Activated B cell treated with CpG ODN at 0.5 μM for 24 hours (primary cell): ENCODE measurements around the gene RAPGEF1. TPM values are rescaled to one million over a fixed set of nuclear protein-coding genes. Genes with fewer than 3 reads are reported as not detected.
A peak's percentile ranks its signal among the peaks of the same experiment; 100 is the strongest.

Experiments
- ATAC-seq: fragments of 200-7000 bp; cut with Tn5 transposase; one replicate; pipeline ENCODE4 v1.10.0; 2021; ENCODE audit warnings: low read depth, mild to moderate bottlenecking, moderate library complexity
- CTCF ChIA-PET: fragments of 350-600 bp; sonication (Branson Sonifier 250); formaldehyde crosslinking; loops from one replicate; lab custom pipeline; 2021; ENCODE audit warnings: antibody characterized with exemption; lab: Charles Lee
- POLR2A ChIA-PET: fragments of 350-600 bp; sonication (Branson Sonifier 250); formaldehyde crosslinking; loops from one replicate; lab custom pipeline; 2021; ENCODE audit warnings: antibody characterized with exemption; lab: Charles Lee
- DNase-seq: peaks from one replicate; pipeline ENCODE4 v3.0.0; 2022
- H3K27ac Mint-ChIP-seq: one replicate; pipeline ENCODE4 v1.8.0; 2020; ENCODE audit warnings: mixed read lengths
- H3K27me3 Mint-ChIP-seq: one replicate; pipeline ENCODE4 v1.8.0; 2021; ENCODE audit warnings: mixed read lengths
- H3K36me3 Mint-ChIP-seq: one replicate; pipeline ENCODE4 v1.8.0; 2021; ENCODE audit warnings: low read depth, mixed read lengths
- H3K4me1 Mint-ChIP-seq: one replicate; pipeline ENCODE4 v1.8.0; 2021; ENCODE audit warnings: mixed read lengths
- H3K4me3 Mint-ChIP-seq: one replicate; pipeline ENCODE4 v1.8.0; 2020; ENCODE audit warnings: mild to moderate bottlenecking, mixed read lengths
- H3K9me3 Mint-ChIP-seq: one replicate; pipeline ENCODE4 v1.8.0; 2020; ENCODE audit warnings: mixed read lengths
- CTCF ChIP-seq: fragments of 200-600 bp; IDR thresholded peaks from one replicate; pipeline ENCODE4 v1.8.0; 2022; ENCODE audit warnings: antibody characterized with exemption, mild to moderate bottlenecking
- intact Hi-C: fragments of 100-400 bp; cut with micrococcal nuclease; formaldehyde crosslinking; loops from one replicate; pipeline ENCODE4 v1.15.1; 2024
- total RNA-seq: library from RNA; stranded (reverse); gene quantifications from 2 replicates; pipeline ENCODE4 v1.2.3, GENCODE V29; 2022

The RAPGEF1 gene
- total RNA-seq, 1 donor from 2014 or later, result 318 TPM

- ChIA-PET CTCF (interaction anchor here (1.0 kb wide), 1 partner anchor 163 kb away, joined by 4 read pairs; no protein-coding TSS in a partner anchor), POLR2A (no interaction called here)
- no peaks in the 10 kb centered on the region for H3K9me3 Mint-ChIP-seq
- H3K27ac Mint-ChIP-seq, result no peak overlapping the region
- TF ChIP-seq CTCF, result no peak
- ATAC-seq (no peak), DNase-seq (no peak)
- H3K36me3 Mint-ChIP-seq, result peaks cover 91% of the 10 kb centered on the region
- intact Hi-C loops, result no loop called here
- H3K4me3 Mint-ChIP-seq, result no peak overlapping the region
- peaks cover 45% of the 10 kb centered on the region for H3K4me1 Mint-ChIP-seq
- H3K27me3 Mint-ChIP-seq, result no peaks in the 10 kb centered on the region
Measured at GRCh38 chr9:131583337-131583645, 156.6 kb downstream of the RAPGEF1 start.

- H3K27me3 Mint-ChIP-seq, result no peaks in the 10 kb centered on the region
- DNase-seq (no peak), ATAC-seq (no peak)
- no peak overlapping the region for H3K27ac Mint-ChIP-seq
- no peak for TF ChIP-seq CTCF
- H3K36me3 Mint-ChIP-seq, result peaks cover 91% of the 10 kb centered on the region
- H3K4me1 Mint-ChIP-seq, result peaks cover 50% of the 10 kb centered on the region
- POLR2A ChIA-PET, result no interaction called here
- intact Hi-C loops, result no loop called here
- H3K9me3 Mint-ChIP-seq, result no peaks in the 10 kb centered on the region
- CTCF ChIA-PET, result interaction anchor here (1.0 kb wide), 1 partner anchor 163 kb away, joined by 4 read pairs; no protein-coding TSS in a partner anchor
- H3K4me3 Mint-ChIP-seq, result no peak overlapping the region
Measured at GRCh38 chr9:131582466-131583336, 157.2 kb downstream of the RAPGEF1 start.

GRCh38 chr9:131582056-131582455 is 157.8 kb downstream of the RAPGEF1 start:
- Mint-ChIP-seq H3K27me3 (no peaks in the 10 kb centered on the region), H3K27ac (peak overlapping the region; percentile 24), H3K9me3 (no peaks in the 10 kb centered on the region), H3K36me3 (peaks cover 91% of the 10 kb centered on the region), H3K4me1 (peaks cover 47% of the 10 kb centered on the region), H3K4me3 (no peak overlapping the region)
- no peak for DNase-seq
- intact Hi-C loops, result no loop called here
- CTCF ChIA-PET, result no interaction called here
- no peak for TF ChIP-seq CTCF
- no peak for ATAC-seq
- POLR2A ChIA-PET, result no interaction called here

- DNase-seq (no peak), ATAC-seq (no peak)
- ChIA-PET CTCF (no interaction called here), POLR2A (interaction anchor here (0.6 kb wide), 1 partner anchor 1006 kb away, joined by 5 read pairs; no protein-coding TSS in a partner anchor)
- no peak overlapping the region for H3K4me3 Mint-ChIP-seq
- no peak overlapping the region for H3K27ac Mint-ChIP-seq
- no peak for TF ChIP-seq CTCF
- peaks cover 92% of the 10 kb centered on the region for H3K36me3 Mint-ChIP-seq
- no peaks in the 10 kb centered on the region for H3K9me3 Mint-ChIP-seq
- peaks cover 30% of the 10 kb centered on the region for H3K4me1 Mint-ChIP-seq
- intact Hi-C loops, result no loop called here
- H3K27me3 Mint-ChIP-seq, result no peaks in the 10 kb centered on the region
Measured at GRCh38 chr9:131580358-131580757, 159.5 kb downstream of the RAPGEF1 start.

GRCh38 chr9:131579789-131580211 is 160.1 kb downstream of the RAPGEF1 start:
- no peak for TF ChIP-seq CTCF
- H3K4me1 Mint-ChIP-seq, result peaks cover 27% of the 10 kb centered on the region
- H3K36me3 Mint-ChIP-seq, result peaks cover 90% of the 10 kb centered on the region
- H3K27ac Mint-ChIP-seq, result peak overlapping the region; percentile 91
- POLR2A ChIA-PET, result interaction anchor here (0.6 to 1.7 kb wide), 2 partner anchors 42 to 1005 kb away, joined by 5 to 6 read pairs; no protein-coding TSS in a partner anchor
- no peak overlapping the region for H3K4me3 Mint-ChIP-seq
- no peak for DNase-seq
- H3K9me3 Mint-ChIP-seq, result no peaks in the 10 kb centered on the region
- CTCF ChIA-PET, result no interaction called here
- intact Hi-C loops, result loop anchor here (2.0 to 5.0 kb wide), 2 partner anchors 47 to 229 kb away; partner anchors contain the start of gene UCK1
- ATAC-seq, result no peak
- no peaks in the 10 kb centered on the region for H3K27me3 Mint-ChIP-seq
